ENCODE measurements around the gene ZDHHC14.

DNA sequence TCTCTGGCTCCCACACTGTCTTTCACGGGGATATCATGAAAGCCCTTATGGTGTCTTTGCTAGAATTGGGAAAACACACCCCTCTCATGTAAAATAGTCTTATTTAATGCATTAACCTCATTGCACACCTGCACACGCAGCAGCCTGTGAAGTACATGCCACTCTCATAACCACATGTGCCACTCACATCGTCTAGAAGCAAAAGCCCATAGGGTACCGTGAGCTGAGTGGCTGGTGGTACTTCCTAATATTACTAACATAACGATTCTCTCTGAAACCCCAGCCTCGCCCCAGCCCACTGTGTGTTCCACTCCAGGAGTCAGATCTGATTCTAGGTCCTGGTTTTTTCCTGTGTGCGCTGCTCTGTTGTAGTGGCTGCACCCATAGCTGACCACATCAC, 48.2 kb upstream of the ZDHHC14 start:
- TF ChIP-seq EP300 (IDR thresholded peaks at IDR 0.05): no peak
- TF ChIP-seq, protein P1, sequence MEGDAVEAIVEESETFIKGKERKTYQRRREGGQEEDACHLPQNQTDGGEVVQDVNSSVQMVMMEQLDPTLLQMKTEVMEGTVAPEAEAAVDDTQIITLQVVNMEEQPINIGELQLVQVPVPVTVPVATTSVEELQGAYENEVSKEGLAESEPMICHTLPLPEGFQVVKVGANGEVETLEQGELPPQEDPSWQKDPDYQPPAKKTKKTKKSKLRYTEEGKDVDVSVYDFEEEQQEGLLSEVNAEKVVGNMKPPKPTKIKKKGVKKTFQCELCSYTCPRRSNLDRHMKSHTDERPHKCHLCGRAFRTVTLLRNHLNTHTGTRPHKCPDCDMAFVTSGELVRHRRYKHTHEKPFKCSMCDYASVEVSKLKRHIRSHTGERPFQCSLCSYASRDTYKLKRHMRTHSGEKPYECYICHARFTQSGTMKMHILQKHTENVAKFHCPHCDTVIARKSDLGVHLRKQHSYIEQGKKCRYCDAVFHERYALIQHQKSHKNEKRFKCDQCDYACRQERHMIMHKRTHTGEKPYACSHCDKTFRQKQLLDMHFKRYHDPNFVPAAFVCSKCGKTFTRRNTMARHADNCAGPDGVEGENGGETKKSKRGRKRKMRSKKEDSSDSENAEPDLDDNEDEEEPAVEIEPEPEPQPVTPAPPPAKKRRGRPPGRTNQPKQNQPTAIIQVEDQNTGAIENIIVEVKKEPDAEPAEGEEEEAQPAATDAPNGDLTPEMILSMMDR (IDR thresholded peaks at IDR 0.05): no peak
- TF ChIP-seq POLR2A (IDR thresholded peaks at IDR 0.05): no peak

All from ovary (tissue), 3 donors.